Stimulated activated CD8-positive, alpha-beta memory T cell treated with anti-CD3 and anti-CD28 coated beads, Interleukin-15, amount 100 ng/mL, for 1 hour (primary cell): ENCODE data around the gene MAP4K4.
"Not testable (repeated sequence)": the region's sequence is repeated elsewhere in the genome, so short reads cannot be mapped to it uniquely, and the experiment has no call there.

Source experiments
- DNase-seq: peaks from one replicate; pipeline ENCODE4 v3.0.0-alpha.2; 2020; ENCODE audit warnings: low read depth

The MAP4K4 gene

DNA sequence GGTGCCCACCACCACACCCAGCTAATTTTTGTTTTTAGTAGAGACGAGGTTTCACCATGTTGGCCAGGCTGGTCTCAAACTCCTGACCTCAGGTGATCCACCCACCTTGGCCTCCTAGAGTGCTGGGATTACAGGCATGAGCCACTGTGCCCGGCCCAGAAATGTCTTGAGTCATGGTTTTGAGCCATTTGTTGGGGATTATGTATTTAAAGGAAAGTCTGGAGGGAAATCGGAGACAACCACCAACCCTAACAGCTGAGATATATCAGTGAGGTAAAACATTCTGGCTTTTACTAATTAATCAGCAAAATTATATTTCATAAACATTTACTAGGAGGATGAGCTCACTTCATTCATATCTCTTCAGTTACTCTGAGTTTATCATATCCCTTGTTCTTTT, 72.2 kb downstream of the MAP4K4 start:
- DNase-seq, result not testable (repeated sequence)

DNA sequence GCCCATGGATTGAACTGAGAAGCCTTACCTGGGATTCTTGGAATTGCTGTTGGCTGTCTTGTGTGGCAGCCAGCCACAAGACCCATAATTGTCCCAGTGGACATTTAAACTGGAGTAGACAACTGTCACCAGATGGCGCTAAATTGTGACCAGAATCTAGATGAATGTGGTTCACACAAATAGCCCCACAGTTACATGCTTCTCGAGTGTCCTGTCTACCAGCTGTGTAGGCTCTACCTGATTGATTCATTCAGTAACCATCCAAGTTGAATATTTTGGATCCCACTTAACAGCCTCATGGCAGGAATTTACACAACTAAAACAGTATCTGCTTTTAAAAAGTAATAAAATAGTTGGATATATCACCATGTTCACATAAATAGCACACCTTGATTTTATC, 73.2 kb downstream of the MAP4K4 start:
- DNase-seq, result no peak

DNA sequence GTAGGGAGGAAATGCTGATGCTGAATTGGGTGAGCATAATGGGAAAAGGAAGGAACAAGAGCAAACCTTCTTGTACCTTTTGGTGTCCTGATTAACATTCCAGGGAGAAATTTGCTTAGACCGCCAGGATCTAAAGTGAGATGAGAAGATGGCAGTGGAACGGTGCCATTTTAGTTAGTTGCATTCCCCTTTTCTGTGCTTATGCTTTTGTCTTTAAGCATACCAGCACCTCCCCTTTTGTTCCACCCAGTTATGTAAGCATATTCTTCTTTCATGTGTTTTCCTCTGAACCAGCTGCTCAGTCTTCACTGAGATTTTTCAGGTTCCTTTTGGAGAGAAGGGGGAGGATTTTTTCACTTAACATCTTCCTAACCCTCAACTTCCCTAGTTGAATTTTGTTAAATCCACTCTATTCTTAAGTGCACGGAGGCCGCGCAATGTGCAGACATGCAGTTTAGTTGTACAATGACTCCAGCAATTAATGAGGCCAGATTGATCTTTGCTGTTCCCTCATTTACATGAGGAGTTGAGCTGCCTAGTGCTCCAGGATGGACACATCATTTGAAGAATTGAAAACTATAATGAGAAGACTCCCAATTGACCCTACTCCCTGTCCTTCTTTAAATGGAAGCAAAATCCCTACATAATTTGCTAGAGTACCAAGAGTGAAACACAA, 73.9 kb downstream of the MAP4K4 start:
- DNase-seq, result no peak

DNA sequence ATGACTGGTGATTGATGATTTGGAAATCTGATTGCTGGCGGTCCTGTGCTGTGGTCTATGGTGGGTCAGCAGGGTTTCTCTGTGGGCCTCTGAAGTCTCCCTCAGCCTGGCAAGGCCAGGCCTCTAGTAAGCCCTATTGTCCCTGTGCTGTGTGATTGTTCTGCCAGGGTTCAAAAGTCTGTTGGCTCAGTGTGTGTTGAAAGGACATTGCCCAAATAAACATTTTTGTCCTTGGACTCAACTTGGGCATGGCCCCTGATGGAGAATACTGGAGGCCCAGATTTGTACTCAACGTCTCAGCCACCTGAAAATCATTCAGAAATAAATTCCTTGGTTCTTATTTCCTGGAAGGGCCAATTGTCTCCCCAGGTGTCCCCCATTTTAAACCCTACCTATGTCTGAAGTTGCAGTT, 74.4 kb downstream of the MAP4K4 start:
- no peak for DNase-seq

DNA sequence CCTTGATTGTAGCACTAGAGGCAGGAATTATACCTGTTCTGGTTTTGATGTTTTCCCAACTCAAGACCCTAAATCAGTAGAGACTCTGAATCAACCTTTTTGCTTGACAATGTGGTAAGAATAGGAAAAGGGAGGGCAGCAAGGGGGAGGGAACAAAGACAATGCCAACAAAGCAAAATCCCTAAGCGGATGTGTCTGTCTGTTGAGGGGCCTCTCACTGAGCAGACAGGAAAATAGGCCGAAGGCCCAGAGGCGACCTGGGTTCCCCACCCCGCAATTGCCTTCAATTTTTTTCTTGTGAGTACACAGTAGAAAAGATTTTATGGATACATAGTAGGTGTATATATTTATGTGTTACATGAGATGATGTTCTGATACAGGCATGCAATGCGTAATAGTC, 75.6 kb downstream of the MAP4K4 start:
- DNase-seq, result no peak

DNA sequence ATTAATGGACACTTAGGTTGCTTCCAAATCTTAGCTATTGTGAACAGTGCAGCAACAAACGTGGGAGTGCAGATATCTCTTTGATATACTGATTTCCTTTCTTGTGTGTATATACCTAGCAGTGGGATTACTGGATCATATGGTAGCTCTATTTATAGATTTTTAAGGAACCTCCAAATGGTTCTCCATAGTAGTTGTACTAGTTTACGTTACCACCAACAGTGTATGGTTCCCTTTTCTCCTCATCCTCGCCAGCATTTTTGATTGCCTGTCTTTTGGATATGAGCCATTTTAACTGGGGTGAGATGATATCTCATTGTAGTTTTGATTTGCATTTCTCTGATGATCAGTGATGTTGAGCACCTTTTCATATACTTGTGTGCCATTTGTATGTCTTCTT, 76.5 kb downstream of the MAP4K4 start:
- not testable (repeated sequence) for DNase-seq

DNA sequence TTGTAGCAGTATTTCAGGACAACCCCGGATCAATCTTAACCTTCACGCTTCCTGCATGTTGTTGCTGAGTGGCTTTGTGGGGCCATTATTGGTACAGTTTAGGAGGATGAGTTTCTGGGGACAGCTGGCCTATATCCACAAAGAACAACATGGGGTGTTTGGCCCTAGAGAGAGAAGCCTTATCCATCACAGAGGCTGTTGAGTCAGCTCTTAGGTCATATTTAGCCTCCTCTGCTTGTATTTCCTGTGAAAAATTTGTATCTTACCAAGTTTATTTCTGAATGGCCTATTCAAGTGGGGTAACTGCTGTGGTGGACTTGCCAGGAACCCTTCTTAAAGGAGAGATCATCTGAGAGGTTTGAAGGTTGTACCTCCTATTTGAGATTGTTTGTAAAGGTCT, 77.6 kb downstream of the MAP4K4 start:
- DNase-seq, result no peak

DNA sequence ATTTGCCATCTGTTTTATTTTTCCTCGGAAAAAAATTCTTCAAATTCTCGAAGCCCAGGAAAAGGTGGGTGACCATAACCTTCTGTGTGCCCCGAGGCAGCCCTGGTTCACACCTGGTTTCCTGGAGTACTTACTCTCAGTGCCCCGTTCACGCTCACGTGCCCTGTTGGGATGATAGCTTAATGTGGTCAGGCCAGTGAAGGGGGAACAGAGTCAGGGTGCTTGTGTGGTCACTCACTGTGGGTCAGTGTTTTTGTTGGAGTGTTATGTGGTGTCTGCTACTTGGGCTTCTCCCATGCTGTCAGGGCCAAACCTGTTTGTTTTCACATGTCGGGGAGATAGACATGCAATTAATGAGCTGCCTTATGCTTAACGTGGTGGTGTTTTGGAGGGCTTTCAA, 78.1 kb downstream of the MAP4K4 start:
- no peak for DNase-seq

DNA sequence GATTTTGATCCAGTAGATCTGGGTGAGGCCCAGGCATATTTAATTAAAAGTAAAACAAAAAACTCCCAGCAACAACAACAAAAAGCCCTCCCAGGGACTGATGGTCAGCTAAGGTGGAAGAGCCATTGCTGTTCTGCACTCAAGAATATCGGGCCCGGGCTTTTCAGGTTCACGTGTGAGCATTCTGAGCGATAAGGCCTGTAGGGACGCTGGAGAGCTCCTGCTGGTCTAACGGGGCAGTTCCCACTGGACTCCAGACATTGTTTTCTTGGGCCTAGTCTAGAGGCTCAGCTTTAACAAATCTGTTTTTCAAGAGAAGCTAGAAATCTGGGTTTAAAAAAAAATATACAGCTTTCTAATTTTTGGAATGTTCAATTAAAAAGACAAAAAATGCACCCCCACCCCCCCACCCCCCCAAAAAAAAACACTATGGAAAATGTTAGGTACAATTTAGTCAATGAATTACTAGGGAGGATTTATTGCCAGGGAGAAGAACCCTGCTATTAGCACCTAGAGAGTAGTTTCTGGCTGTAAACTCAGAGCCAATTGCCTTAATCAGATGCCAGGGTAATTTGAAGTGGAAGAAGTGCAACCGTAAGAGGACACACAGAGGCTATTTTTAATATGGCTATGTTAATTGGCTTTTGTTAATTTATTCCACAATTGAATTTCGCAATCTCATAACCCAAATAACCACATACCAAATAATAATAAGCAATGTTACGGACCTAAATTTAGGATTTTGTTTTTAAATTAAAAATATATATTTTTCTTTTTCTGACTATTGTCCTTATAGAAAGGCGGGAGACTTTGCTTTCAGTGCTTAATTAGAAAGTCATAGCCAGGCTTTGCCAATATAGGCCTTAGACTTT, 78.9 kb downstream of the MAP4K4 start:
- DNase-seq, result no peak

DNA sequence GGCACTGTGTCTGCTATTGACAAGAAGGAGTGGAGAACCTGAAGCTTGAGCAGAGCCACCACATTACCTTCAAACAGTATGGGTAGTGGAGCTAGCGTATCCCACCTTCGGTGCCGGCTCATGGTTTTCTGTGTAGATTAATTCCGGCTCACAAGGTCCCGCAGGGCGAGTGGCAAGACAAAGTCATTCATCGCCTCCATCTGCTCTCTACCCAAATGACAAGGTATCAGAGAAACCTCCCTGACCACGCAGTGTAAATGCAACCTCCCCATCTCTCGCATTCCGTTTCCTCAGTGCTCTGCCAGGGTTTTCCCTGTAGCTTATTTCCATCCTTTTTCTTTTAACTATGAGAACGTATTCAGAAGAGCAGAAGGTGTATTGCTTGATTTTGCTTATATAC, 79.8 kb downstream of the MAP4K4 start:
- no peak for DNase-seq

DNA sequence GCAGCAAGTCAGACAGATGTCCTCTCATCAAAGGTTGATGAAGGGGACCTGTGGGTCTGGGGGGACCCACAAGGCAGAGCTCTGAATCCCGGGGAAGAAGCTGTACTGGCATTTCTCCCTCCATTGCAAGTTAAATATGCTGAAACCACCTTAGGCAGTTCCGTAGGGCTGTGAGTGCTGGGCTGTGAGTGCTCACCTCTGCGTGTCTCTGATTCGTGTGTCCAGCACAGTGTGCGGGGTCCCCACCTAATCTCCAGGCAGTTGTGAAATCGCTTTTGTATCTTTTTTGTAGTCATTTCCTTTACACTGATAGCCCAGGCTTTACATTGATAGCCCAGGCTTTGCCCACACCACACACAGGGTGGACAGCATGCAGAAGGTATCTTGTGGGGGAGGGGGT, 80.6 kb downstream of the MAP4K4 start:
- no peak for DNase-seq

DNA sequence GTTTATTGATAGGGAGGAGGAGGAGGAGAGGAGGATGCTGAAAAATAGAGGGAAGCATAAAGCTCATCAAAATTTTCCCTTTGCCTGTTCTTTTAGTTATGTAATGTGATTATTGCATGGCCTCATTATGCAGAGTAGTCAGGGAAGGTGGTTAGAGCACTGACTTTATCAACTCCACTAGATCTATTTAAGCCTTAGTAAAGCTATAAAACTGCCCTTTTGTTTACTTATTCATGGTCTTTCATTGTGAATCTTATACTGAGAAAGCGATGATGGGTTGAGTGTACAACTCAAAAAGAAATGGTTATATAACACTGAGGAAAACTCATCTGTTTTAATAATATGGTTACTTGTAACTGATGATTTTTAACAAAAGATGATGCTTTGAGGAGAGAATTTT, 81.7 kb downstream of the MAP4K4 start:
- no peak for DNase-seq

DNA sequence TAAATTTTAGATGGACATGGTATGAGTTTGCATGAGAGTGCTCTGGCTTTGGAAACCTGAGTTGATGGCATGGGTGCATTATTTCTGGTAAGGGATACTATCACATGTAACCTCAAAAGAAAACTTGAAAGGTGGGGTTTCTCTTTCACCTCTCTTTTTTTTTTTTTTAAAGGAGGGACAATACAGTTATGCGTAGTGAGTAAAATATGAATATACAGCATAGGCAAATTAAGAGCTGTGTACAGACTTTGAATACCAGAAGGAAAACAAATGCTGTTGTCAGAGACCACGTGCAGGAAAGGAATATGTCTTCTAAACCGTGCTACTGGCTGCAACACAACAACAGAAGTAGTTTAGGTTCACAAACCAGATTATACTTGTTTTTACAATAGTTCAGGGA, 82.1 kb downstream of the MAP4K4 start:
- no peak for DNase-seq

DNA sequence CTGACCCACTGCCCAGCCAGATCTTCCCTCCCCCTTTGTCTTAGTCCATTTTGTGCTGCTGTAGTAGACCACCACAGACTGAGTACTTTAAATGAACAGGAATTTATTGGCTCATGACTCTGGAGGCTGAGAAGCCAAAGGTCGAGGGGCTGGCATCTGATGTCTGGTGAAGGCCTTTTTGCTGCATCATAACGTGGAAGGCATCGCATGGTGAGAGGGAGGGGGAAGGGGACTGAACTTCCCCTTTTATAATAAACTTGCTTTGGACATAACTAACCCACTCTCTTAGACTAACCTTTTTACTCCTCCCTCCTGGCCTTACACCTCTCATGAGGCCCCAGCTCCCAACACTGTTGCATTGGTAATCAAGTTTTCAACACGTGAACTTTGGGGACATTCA, 83.8 kb downstream of the MAP4K4 start:
- DNase-seq, result no peak

DNA sequence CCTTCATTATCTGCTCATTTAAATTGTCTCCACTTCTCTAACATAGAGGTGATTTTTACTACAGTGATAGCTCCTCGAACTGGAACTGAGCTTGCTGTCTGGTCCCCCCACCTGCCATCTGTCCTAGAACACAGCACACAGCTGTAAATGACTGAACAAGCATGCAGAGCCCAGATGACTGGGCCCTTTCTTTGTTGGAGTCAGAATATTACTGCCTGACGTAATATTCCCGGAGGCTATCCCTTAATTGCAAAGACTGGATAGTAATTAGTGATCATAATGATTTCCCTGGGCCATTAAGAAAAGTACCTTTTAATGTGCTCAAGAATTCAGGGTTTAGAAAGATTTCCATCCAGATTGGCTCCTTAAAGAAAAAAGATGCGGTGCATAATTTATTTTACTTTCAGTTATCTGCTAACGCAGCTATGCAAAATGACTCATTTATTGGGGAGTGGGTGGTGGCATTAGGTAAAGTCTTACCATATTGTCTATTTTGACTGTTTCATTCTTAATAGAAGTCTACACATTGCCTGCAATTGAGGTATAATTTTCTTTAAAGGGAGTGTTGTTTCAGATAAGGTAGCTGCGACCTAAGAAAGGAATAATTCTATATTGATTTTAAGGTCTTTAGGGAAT, 84.4 kb downstream of the MAP4K4 start:
- DNase-seq, result no peak

DNA sequence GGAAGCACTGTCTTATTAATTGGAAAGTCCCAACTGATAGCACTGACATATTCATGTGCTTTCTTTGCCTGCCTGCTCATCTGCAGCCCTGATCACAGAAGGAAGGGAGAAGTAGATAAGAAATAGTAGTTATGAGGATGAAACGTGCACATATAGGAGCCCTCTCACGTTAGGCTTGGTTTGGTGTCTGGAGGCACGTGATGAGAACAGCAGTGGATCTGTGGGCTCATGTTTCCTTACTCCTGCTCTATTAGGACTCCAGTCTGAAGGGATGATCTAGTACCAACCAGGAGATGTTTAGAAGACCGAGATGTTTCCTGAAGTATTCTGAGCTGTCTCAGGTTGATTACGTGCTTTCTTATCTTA, 84.9 kb downstream of the MAP4K4 start:
- no peak for DNase-seq

DNA sequence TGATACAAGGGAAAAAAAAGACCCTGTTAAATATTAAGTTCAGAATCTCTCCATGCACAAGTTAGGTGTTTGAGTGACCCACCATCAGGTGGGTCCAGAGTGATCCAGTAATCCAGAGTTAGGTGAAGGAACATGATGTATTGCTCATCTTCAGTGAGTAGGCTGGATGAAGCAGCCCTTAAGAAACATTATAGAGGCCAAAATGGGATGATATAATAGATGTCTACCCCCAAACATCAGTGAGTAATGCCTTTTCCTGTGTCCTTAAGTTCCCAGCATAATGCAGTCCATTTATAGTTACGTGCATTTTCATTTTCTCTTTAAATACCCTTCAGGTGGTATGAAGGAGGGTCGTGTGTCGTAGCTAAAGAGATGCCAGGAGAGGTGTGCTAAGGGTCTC, 89.6 kb downstream of the MAP4K4 start:
- DNase-seq, result no peak

DNA sequence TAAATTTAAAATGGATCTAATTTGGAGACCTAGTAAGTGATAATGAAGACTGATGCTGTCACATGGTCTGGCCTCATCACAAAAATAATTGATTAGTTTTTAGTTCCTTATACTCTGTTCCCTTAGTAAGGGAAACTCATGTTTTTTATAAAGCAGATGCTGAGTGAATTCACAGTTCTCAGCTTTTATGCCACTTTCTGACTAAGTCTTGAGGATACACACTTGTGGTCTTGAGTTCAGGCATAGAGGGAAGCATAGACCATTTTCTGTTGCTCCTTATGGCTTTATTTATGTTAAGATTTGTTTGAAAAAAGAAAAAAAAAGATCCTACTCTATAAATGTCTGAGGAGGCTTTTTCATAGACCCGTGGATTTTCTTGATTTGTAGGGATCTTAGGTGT, 91.1 kb downstream of the MAP4K4 start:
- DNase-seq, result no peak

DNA sequence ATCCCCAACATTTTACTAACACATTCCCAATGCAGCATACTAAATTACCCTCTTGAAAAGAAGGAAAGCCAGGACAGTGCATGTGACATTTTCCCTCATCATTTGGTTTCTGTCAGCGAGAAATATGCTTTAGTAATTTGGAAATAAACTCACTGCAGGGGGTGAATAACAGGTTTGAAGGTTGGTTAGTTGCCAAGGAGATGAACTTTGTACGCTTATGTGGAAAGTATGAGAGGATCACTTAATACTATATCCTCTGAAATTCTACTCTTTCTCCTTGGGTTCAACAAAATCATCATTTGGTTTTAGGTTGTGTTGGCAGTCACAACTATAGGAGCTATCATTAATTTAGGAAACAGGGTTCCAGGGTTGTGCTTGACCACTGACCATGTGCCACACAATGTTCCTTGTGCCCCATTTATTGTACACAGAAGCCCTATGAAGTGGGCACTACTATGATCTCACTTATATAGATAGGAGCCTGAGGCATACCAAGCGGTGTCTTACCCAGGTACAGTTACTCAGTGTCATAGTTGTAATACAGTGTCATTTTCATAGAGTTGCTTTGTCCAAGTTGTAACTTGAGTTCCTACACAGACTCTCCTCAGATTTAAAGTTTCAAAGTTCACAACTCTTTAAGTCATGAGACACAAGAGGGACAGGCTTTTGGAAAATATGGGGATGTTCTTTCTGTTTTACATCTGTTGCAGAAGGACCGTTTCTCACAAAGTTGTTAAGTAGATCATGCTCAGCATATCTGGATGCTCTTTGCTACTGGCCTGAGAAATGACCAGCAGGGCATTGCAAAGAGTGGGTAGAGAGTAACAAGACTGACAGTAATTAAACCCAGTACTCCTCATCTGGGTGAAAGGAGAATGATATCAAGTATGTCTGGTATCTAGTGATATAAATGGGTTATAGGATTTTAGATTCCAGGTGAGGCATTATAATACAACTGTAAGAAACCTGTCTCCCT, 91.8 kb downstream of the MAP4K4 start:
- no peak for DNase-seq

DNA sequence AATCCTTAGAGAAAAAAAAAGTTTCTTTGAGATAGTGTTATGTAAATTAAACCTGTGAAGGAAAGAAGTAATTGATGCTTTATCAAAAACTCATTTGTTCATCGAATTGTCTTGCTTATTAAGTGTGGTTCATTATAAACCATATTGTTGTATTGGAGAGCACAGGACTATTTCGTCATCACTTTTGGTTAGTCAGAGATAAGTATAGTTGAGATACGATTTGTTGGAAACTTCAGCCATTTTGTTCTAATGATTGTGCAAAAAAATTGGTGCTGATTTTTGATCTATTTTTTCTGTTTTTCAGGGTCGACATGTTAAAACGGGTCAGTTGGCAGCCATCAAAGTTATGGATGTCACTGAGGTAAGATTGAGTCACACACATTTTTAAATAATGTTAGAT, 92.9 kb downstream of the MAP4K4 start:
- DNase-seq, result no peak

DNA sequence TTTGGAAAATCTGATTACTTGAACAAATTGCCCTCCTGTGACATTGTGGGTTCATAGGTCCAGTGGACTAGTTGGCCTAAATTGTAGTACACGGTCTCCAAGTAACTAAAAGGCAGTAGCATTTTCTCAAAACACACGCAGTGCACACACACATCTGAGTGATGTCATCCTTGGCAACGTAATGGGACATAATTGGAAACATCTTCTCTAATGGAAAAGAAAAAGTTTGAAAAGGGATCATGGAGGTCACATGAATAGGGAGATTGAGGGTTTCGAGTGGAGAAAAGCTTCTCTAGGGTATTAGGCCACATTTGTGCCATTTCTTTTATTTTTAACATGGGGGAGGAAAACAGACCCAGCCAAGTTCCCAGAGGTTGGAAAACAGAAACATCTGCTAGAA, 93.3 kb downstream of the MAP4K4 start:
- DNase-seq, result no peak

DNA sequence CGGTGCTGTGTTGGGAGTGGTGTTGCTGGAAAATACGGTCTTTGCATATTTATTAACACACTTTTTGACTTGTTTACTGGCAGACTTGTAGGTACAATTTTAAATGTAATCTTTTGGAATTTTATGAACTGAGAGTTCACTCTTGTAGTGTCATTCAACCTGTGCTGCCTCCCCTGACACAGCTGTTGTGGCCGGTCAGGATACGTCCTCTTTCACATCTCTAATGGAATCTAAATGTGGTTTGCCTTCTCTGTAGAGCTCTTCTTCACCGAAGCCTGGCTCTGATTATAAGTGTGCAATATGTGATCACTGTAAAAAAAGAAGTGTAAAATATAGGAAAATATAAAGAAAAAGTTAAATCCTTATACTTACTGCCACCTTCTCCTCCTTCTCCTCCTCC, 94.7 kb downstream of the MAP4K4 start:
- DNase-seq, result no peak
